PC-9 (cell line): Measurements from ENCODE around the gene SLC66A1. TPM values are rescaled to one million over a fixed set of nuclear protein-coding genes. Genes with fewer than 3 reads are reported as not detected.

Experiments used
- BruUV-seq: library from RNA; stranded (reverse); fragments of 400-500 nt; replicated peaks from 2 replicates; lab custom pipeline; 2021; lab: Mats Ljungman, UMichigan
- CTCF ChIA-PET: fragments of 300-600 bp; sonication (Branson Sonifier 250); formaldehyde crosslinking; loops from one replicate; lab custom pipeline; 2022; ENCODE audit warnings: antibody characterized with exemption; lab: Charles Lee
- POLR2A ChIA-PET: fragments of 300-600 bp; sonication (Branson Sonifier 250); formaldehyde crosslinking; loops from one replicate; lab custom pipeline; 2022; ENCODE audit warnings: antibody characterized with exemption; ENCODE audit not compliant: unreplicated experiment; lab: Charles Lee
- DNase-seq, 2 experiments: peaks; one replicate each; pipeline versions ENCODE4 v3.0.0 to v3.0.0-alpha.2; 2015 to 2022; ENCODE audit warnings: mixed read lengths in 1 of 2
- H2AFZ ChIP-seq: fragments of 200-600 bp; sonication (generic); 2 replicates; pipeline ENCODE4 v1.8.1; 2017; ENCODE audit warnings: antibody characterized with exemption
- H3F3A ChIP-seq: fragments of 200-600 bp; sonication (generic); 2 replicates; pipeline ENCODE4 v1.8.1; 2017; ENCODE audit warnings: antibody characterized with exemption, mild to moderate bottlenecking, low read depth; ENCODE audit not compliant: insufficient read depth
- H3K27ac ChIP-seq: fragments of 200-600 bp; sonication (generic); 2 replicates; pipeline ENCODE4 v1.6.1; 2016; ENCODE audit warnings: mixed run types
- H3K27me3 ChIP-seq: fragments of 200-600 bp; sonication (generic); 2 replicates; pipeline ENCODE4 v1.6.1; 2016; ENCODE audit warnings: low read depth, mixed run types; ENCODE audit not compliant: insufficient read depth
- H3K36me3 ChIP-seq: fragments of 200-600 bp; sonication (generic); 2 replicates; pipeline ENCODE4 v1.6.1; 2016; ENCODE audit warnings: low read depth, mixed run types
- H3K4me1 ChIP-seq: fragments of 200-600 bp; sonication (generic); replicated peaks from 2 replicates; pipeline ENCODE4 v1.6.1; 2016; ENCODE audit warnings: mixed run types; ENCODE audit not compliant: insufficient read depth
- H3K4me2 ChIP-seq: fragments of 200-600 bp; sonication (generic); 2 replicates; pipeline ENCODE4 v1.6.1; 2017; ENCODE audit warnings: mixed run types
- H3K4me3 ChIP-seq: fragments of 200-600 bp; sonication (generic); 2 replicates; pipeline ENCODE4 v1.6.1; 2016; ENCODE audit warnings: mixed run types
- H3K79me2 ChIP-seq: fragments of 200-600 bp; sonication (generic); 2 replicates; pipeline ENCODE4 v1.6.1; 2017; ENCODE audit warnings: low read depth, mixed run types
- H3K9me2 ChIP-seq: fragments of 200-600 bp; sonication (generic); 2 replicates; pipeline ENCODE4 v1.8.1; 2017; ENCODE audit warnings: mild to moderate bottlenecking; ENCODE audit not compliant: insufficient read depth
- H3K9me3 ChIP-seq: fragments of 200-600 bp; sonication (generic); 2 replicates; pipeline ENCODE4 v1.8.1; 2016; ENCODE audit warnings: low read depth; ENCODE audit not compliant: insufficient read depth
- H4K20me1 ChIP-seq: fragments of 200-600 bp; sonication (generic); 2 replicates; pipeline ENCODE4 v1.8.1; 2017; ENCODE audit not compliant: insufficient read depth
- EZH2 ChIP-seq: fragments of 200-600 bp; sonication (generic); IDR thresholded peaks from 2 replicates; pipeline ENCODE4 v1.8.0; 2017; ENCODE audit warnings: antibody characterized with exemption, low read depth
- intact Hi-C: fragments of 100-400 bp; cut with micrococcal nuclease; formaldehyde crosslinking; loops from one replicate; pipeline ENCODE4 v1.10.0; 2022; ENCODE audit not compliant: unreplicated experiment
- total RNA-seq: library from RNA; stranded (reverse); gene quantifications from 2 replicates; pipeline ENCODE4 v1.2.3, GENCODE V29; 2021
- TF ChIP-seq, protein P1 (sequence below): fragments of 200-600 bp; sonication (generic); conservative IDR thresholded peaks from 2 replicates; pipeline ENCODE4 v1.6.1; 2017; ENCODE audit warnings: mixed run types, antibody characterized with exemption, mild to moderate bottlenecking, moderate library complexity

SLC66A1 gene
- total RNA-seq, 1 experiment from 2014 or later = 13.8 TPM

DNA sequence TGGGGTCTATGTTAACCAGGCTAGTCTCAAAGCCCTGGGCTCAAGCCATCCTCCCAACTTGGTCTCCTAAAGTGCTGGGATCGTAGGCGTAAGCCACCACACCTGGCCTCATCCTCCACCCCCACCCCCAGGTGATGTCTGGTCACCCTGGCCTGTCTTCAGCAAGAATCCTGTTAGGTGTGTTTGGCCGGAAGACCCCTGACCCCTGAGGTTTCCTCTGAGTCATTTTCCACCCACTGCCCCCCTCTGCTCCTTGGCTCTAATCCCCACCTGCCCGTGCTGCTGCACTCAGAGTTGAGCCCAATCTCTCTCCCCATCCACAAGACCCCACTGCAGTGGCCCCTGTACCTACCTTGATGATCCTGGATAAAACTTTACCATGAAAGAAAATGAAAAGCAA lies 25.2 kb downstream of the SLC66A1 start:
- CTCF ChIA-PET = no interaction called here

DNA sequence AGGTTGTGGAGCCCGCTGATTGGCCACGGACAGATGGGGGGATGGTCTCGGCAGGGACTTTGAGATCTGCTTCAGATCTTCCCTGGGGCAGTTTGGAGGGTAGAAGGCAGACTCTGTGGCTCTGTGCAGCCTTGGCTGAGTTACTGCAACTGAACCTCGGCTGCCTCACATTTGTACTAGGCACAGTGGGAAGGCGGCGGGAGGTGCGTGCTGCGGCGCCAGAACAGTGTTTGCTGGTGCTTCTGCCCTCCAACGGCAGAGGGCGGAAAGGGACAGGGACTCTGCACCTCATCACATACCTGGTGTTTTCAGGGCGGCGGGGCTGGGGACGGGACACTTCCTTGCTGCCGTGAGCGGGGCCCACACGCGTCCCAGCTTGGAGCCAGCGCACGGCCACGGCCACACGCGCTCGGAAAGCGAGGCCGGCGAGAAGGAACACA lies 26.2 kb downstream of the SLC66A1 start:
- Histone ChIP-seq H3K4me2 (peak overlapping the region; percentile 56; the same call in 1 of the 2 replicates), H3K9me2 (no peaks in the 10 kb centered on the region), H3K27me3 (no peaks in the 10 kb centered on the region), H3K79me2 (no peaks in the 10 kb centered on the region), H3K36me3 (no peaks in the 10 kb centered on the region), H3K4me1 (peaks cover 9% of the 10 kb centered on the region), H4K20me1 (no peaks in the 10 kb centered on the region; the same call in 1 of the 2 replicates), H3F3A (peaks cover 12% of the 10 kb centered on the region; the same call in 1 of the 2 replicates), H3K27ac (0 out of 2 replicates have a peak overlapping the region, but pooled peaks have one; percentile 63), H3K4me3 (no peak overlapping the region), H2AFZ (no peak overlapping the region), H3K9me3 (no peaks in the 10 kb centered on the region)
- no peak for TF ChIP-seq EZH2
- TF ChIP-seq, protein P1, sequence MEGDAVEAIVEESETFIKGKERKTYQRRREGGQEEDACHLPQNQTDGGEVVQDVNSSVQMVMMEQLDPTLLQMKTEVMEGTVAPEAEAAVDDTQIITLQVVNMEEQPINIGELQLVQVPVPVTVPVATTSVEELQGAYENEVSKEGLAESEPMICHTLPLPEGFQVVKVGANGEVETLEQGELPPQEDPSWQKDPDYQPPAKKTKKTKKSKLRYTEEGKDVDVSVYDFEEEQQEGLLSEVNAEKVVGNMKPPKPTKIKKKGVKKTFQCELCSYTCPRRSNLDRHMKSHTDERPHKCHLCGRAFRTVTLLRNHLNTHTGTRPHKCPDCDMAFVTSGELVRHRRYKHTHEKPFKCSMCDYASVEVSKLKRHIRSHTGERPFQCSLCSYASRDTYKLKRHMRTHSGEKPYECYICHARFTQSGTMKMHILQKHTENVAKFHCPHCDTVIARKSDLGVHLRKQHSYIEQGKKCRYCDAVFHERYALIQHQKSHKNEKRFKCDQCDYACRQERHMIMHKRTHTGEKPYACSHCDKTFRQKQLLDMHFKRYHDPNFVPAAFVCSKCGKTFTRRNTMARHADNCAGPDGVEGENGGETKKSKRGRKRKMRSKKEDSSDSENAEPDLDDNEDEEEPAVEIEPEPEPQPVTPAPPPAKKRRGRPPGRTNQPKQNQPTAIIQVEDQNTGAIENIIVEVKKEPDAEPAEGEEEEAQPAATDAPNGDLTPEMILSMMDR = no peak
- DNase-seq = no peak
- ChIA-PET CTCF (interaction anchor here (0.7 kb wide), 1 partner anchor 12 kb away, joined by 4 read pairs; no protein-coding TSS in a partner anchor), POLR2A (no interaction called here)
- no TSS peak for BruUV-seq
- intact Hi-C loops = no loop called here

More for the DNA sequence above, 25.2 kb downstream of the SLC66A1 start:
- peaks cover 12% of the 10 kb centered on the region; the same call in 1 of the 2 replicates for H3F3A ChIP-seq
- no peak overlapping the region for H2AFZ ChIP-seq
- peak overlapping the region; percentile 63 for H3K27ac ChIP-seq
- H3K4me1 ChIP-seq = peaks cover 9% of the 10 kb centered on the region
- H3K79me2 ChIP-seq = no peaks in the 10 kb centered on the region
- no peaks in the 10 kb centered on the region; the same call in 1 of the 2 replicates for H4K20me1 ChIP-seq
- no peaks in the 10 kb centered on the region for H3K27me3 ChIP-seq
- no peaks in the 10 kb centered on the region for H3K36me3 ChIP-seq
- peak; percentile 66 to 74 for DNase-seq
- H3K9me2 ChIP-seq = no peaks in the 10 kb centered on the region
- peak overlapping the region; percentile 56 for H3K4me2 ChIP-seq
- POLR2A ChIA-PET = no interaction called here
- TF ChIP-seq, protein P1 = no peak
- TF ChIP-seq EZH2 = no peak
- intact Hi-C loops = no loop called here
- no peak overlapping the region for H3K4me3 ChIP-seq
- BruUV-seq = no TSS peak
- no peaks in the 10 kb centered on the region for H3K9me3 ChIP-seq

DNA sequence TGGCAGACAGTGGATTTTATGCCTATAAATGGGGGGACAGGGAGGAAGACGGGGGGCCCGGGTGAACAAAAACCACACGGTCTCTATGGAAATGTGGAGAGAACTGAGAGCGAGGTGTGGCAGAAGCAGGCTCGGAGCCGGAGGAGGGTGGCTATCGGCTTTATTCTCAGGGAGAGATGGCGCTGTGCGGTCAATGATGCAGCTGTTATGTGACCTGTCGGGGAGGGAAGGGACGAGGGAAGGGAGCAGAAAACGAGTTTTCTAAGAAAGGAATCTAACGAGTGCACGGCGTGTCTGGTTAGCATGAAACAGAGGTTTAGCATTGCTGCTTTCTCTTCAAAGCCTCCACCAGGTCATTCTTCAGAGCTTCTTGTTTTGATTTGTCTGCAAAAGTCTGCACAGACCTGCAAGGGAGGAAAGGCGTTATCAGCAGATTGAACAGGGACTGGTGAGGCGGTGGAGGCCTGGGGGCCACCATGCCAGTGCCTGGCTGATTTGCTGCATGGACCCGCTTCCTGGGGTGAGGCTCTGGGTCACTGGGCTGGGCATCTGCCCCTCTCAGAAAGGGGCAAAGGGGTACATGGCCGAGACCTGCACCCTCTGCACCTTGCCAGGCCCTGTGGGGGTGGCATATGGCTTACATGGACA lies 27.2 kb downstream of the SLC66A1 start:
- TF ChIP-seq EZH2 = no peak
- TF ChIP-seq, protein P1 = no peak
- Histone ChIP-seq H3K4me3 (no peak overlapping the region), H2AFZ (no peak overlapping the region), H3K4me2 (no peak overlapping the region), H3K79me2 (no peaks in the 10 kb centered on the region), H3K9me2 (no peaks in the 10 kb centered on the region), H3K36me3 (no peaks in the 10 kb centered on the region), H3K27me3 (no peaks in the 10 kb centered on the region), H3K9me3 (no peaks in the 10 kb centered on the region), H3K4me1 (peaks cover 9% of the 10 kb centered on the region), H3F3A (peaks cover 12% of the 10 kb centered on the region; the same call in 1 of the 2 replicates), H3K27ac (no peak overlapping the region), H4K20me1 (no peaks in the 10 kb centered on the region; the same call in 1 of the 2 replicates)
- POLR2A ChIA-PET = no interaction called here
- DNase-seq = no peak
- CTCF ChIA-PET = no interaction called here
- intact Hi-C loops = no loop called here
- TSS peak; percentile 45 for BruUV-seq
